NB4 (cell line): Measurements from ENCODE around the gene GLYR1.

ENCODE experiments used
- DNase-seq: peaks from one replicate; pipeline ENCODE4 v3.0.0; 2010; ENCODE audit warnings: low read depth
- H3K4me3 ChIP-seq: one replicate; pipeline ENCODE4 v1.5.1; 2011; ENCODE audit warnings: mild to moderate bottlenecking, low read depth, low read length, moderate library complexity
- CTCF ChIP-seq: IDR thresholded peaks from one replicate; pipeline ENCODE4 v1.5.1; 2012; ENCODE audit warnings: low read depth, low read length
- MYC ChIP-seq: IDR thresholded peaks from 2 replicates; pipeline ENCODE4 v1.6.1; 2011; ENCODE audit warnings: low read depth, low read length
- POLR2A ChIP-seq: IDR thresholded peaks from 2 replicates; pipeline ENCODE4 v1.6.1; 2011; ENCODE audit warnings: mild to moderate bottlenecking; ENCODE audit not compliant: insufficient read length; ENCODE audit errors: extremely low read depth
- TF ChIP-seq, protein P1 (sequence below): IDR thresholded peaks from 2 replicates; pipeline ENCODE4 v1.6.1; 2011; ENCODE audit warnings: low read depth, low read length

GLYR1 gene

DNA sequence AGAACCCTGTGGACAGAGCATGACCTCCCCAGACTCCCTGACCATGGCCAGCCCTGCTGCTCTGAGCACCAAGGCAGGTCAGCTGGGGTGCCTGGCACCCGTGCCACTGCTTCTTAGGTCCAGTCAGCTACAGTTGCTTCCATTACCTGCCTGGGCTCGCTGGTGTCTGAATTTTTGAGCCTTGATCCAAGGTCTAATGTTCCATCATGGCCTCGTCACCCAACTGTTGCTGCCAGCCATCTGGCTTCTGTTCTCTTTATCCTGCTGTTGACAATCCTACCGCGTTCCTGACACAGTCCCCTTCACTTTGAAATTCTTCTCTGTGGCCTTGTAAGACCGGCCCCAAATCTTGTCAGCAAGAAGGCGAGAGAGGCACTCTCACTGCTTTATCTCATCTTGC lies 16.7 kb downstream of the GLYR1 start:
- no peak overlapping the region for H3K4me3 ChIP-seq
- DNase-seq, result no peak
- TF ChIP-seq MYC, result no peak
- no peak for TF ChIP-seq CTCF
- no peak for TF ChIP-seq POLR2A
- TF ChIP-seq, protein P1, sequence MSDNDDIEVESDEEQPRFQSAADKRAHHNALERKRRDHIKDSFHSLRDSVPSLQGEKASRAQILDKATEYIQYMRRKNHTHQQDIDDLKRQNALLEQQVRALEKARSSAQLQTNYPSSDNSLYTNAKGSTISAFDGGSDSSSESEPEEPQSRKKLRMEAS, result no peak

DNA sequence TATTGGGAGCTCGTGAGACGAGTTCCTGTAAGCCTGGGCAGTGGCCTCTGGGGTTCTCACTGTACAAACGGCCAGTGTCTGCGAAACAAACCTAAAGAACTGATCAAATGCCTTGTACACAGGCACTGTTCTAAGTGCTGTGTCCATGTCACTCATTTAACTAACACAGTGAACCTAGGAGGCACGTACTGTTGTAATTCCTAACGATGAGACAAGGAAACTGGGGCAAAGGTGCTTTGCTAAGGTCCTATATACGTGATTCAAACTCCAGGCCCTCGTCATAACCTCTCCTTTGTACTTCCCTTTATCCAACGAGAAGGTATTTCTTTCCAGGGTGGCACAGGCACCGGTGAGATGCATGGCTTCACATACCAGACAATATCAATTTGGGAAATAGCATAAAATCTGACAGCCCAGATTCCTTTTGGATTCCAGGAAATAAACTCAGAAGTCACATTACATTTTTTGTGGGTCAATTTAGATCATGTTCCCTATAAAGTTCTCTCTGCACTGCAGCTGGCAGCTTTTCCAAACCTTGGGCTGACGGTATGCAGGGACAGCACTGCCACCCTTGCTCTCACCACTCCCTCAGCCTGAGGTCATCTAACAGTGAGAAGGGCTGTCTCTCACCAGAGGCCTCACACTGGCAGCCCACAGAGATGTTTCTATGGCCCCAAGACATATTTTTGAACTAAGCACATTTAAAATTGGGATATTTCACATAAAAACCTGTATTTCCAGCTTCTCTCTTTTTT lies 18.3 kb downstream of the GLYR1 start:
- TF ChIP-seq MYC (no peak), POLR2A (no peak), CTCF (no peak)
- TF ChIP-seq, protein P1, result no peak
- H3K4me3 ChIP-seq, result no peak overlapping the region
- no peak for DNase-seq

- no peak overlapping the region for H3K4me3 ChIP-seq
- TF ChIP-seq CTCF (no peak), POLR2A (no peak)
- TF ChIP-seq, protein P1, result no peak
- DNase-seq, result no peak
These were observed 20.1 kb downstream of the GLYR1 start for GRCh38 chr16:4826980-4827379.

GRCh38 chr16:4826526-4826925 lies 20.6 kb downstream of the GLYR1 start:
- no peak for DNase-seq
- H3K4me3 ChIP-seq, result no peak overlapping the region
- TF ChIP-seq MYC (no peak), CTCF (no peak), POLR2A (no peak)

DNA sequence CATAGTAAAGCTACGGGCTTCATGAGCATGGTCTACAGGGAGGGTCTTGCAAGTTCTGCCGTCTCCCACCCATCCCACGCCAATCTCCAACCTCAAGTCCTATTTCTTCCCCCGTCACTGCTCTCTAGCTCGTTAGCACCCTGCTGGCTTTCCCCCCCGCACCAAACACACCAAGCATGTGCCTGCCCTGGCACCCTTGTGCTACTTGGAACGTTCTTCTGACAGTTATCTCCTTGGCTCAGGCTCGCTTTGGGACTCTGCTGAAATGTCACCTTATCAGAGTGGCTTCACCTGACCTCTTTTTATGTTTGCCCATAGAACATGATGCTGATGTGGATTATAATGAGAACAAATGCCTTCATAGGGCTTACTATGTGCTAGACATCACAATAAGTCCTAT lies 21.9 kb downstream of the GLYR1 start:
- H3K4me3 ChIP-seq, result no peak overlapping the region
- no peak for DNase-seq
- TF ChIP-seq, protein P1, result no peak
- TF ChIP-seq CTCF (no peak), MYC (no peak)

DNA sequence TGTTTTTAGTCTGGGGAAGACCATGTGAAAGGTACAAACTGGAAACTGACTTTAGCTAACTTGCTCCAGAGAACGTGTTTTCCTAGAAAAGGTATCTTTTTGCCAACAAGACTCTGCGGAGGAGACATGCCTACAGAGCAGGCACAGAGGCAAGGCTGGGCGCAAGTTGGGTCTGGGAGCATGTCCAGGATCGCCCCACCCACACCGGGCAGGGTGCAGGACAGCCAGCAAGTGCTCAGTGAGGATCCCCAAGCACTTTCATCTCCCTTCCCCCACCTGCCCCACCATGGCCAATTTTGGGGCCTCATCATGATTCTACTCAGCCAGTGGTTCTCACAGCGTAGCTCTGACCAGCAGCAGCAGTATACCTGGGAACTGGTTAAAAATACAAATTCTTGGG lies 26.4 kb downstream of the GLYR1 start:
- DNase-seq, result no peak

More for the DNA sequence above, 26.4 kb downstream of the GLYR1 start:
- H3K4me3 ChIP-seq, result no peak overlapping the region
- TF ChIP-seq, protein P1, result no peak
- no peak for TF ChIP-seq POLR2A
- TF ChIP-seq MYC, result no peak
- no peak for TF ChIP-seq CTCF
